22Rv1 (cell line): Measurements from ENCODE around the gene SERPINA12.

Experiments
- CTCF ChIP-seq: fragments of 450-650 bp; IDR thresholded peaks from 2 replicates; pipeline ENCODE4 v1.5.1; 2017; ENCODE audit warnings: mild to moderate bottlenecking
- ZFX ChIP-seq: fragments of 450-650 bp; IDR thresholded peaks from 2 replicates; pipeline ENCODE4 v1.6.1; 2017; ENCODE audit warnings: antibody characterized with exemption, borderline replicate concordance

- TF ChIP-seq CTCF = no peak
- no peak for TF ChIP-seq ZFX
Observed at GRCh38 chr14:94441130-94441529, 68.1 kb downstream of the SERPINA12 start.
